Measurements from ENCODE around the gene ZNF385D.

DNA sequence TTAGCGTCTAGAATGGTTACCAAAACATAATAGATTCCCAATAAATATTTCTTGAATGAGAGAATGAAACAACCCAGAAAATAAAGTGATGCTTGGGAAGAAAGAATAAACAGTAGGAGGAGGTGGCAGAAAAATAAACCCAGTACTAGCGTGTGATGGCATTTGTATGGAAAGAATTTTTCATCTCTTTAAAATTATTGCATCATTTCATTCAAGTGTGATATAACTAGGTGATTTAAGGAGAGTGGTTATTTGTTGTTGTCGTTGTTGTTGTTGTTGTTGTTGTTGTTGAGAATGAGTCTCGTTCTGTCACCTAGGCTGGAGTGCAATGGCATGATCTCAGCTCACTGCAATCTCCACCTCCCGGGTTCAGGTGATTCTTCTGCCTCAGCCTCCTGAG lies 293.9 kb downstream of the ZNF385D start:
- TF ChIP-seq, protein P1, sequence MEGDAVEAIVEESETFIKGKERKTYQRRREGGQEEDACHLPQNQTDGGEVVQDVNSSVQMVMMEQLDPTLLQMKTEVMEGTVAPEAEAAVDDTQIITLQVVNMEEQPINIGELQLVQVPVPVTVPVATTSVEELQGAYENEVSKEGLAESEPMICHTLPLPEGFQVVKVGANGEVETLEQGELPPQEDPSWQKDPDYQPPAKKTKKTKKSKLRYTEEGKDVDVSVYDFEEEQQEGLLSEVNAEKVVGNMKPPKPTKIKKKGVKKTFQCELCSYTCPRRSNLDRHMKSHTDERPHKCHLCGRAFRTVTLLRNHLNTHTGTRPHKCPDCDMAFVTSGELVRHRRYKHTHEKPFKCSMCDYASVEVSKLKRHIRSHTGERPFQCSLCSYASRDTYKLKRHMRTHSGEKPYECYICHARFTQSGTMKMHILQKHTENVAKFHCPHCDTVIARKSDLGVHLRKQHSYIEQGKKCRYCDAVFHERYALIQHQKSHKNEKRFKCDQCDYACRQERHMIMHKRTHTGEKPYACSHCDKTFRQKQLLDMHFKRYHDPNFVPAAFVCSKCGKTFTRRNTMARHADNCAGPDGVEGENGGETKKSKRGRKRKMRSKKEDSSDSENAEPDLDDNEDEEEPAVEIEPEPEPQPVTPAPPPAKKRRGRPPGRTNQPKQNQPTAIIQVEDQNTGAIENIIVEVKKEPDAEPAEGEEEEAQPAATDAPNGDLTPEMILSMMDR (conservative IDR thresholded peaks at IDR 0.05; ENCODE audit: low read depth, low read length), result no peak
- no peak for TF ChIP-seq EZH2 (IDR thresholded peaks at IDR 0.05; ENCODE audit: low read length, unreplicated experiment)

Measured in PC-3 (cell line).